Activated B cell treated with CpG ODN at 0.5 μM for 24 hours (primary cell): ENCODE data around the gene RALB. TPM values are rescaled to one million over a fixed set of nuclear protein-coding genes. Genes with fewer than 3 reads are reported as not detected.

Experiments used
- ATAC-seq: fragments of 200-7000 bp; cut with Tn5 transposase; one replicate; pipeline ENCODE4 v1.10.0; 2021; ENCODE audit warnings: low read depth, mild to moderate bottlenecking, moderate library complexity
- CTCF ChIA-PET: fragments of 350-600 bp; sonication (Branson Sonifier 250); formaldehyde crosslinking; loops from one replicate; lab custom pipeline; 2021; ENCODE audit warnings: antibody characterized with exemption; lab: Charles Lee
- POLR2A ChIA-PET: fragments of 350-600 bp; sonication (Branson Sonifier 250); formaldehyde crosslinking; loops from one replicate; lab custom pipeline; 2021; ENCODE audit warnings: antibody characterized with exemption; lab: Charles Lee
- DNase-seq: peaks from one replicate; pipeline ENCODE4 v3.0.0; 2022
- H3K27ac Mint-ChIP-seq: one replicate; pipeline ENCODE4 v1.8.0; 2020; ENCODE audit warnings: mixed read lengths
- H3K27me3 Mint-ChIP-seq: one replicate; pipeline ENCODE4 v1.8.0; 2021; ENCODE audit warnings: mixed read lengths
- H3K36me3 Mint-ChIP-seq: one replicate; pipeline ENCODE4 v1.8.0; 2021; ENCODE audit warnings: low read depth, mixed read lengths
- H3K4me1 Mint-ChIP-seq: one replicate; pipeline ENCODE4 v1.8.0; 2021; ENCODE audit warnings: mixed read lengths
- H3K4me3 Mint-ChIP-seq: one replicate; pipeline ENCODE4 v1.8.0; 2020; ENCODE audit warnings: mild to moderate bottlenecking, mixed read lengths
- H3K9me3 Mint-ChIP-seq: one replicate; pipeline ENCODE4 v1.8.0; 2020; ENCODE audit warnings: mixed read lengths
- CTCF ChIP-seq: fragments of 200-600 bp; IDR thresholded peaks from one replicate; pipeline ENCODE4 v1.8.0; 2022; ENCODE audit warnings: antibody characterized with exemption, mild to moderate bottlenecking
- intact Hi-C: fragments of 100-400 bp; cut with micrococcal nuclease; formaldehyde crosslinking; loops from one replicate; pipeline ENCODE4 v1.15.1; 2024
- total RNA-seq: library from RNA; stranded (reverse); gene quantifications from 2 replicates; pipeline ENCODE4 v1.2.3, GENCODE V29; 2022

The RALB gene
- total RNA-seq, 1 donor from 2014 or later, result 33.4 TPM

- CTCF ChIA-PET, result interaction anchor here (2.0 kb wide), 1 partner anchor 10 kb away, joined by 6 read pairs; no protein-coding TSS in a partner anchor
- Mint-ChIP-seq H3K4me3 (no peak overlapping the region), H3K27ac (no peak overlapping the region), H3K9me3 (no peaks in the 10 kb centered on the region), H3K36me3 (no peaks in the 10 kb centered on the region), H3K4me1 (peaks cover 2% of the 10 kb centered on the region), H3K27me3 (peaks cover 22% of the 10 kb centered on the region)
- no peak for DNase-seq
- intact Hi-C loops, result no loop called here
- POLR2A ChIA-PET, result no interaction called here
- no peak for ATAC-seq
- TF ChIP-seq CTCF, result no peak
These were observed 70.6 kb downstream of the RALB start for GRCh38 chr2:120323214-120323613.

- DNase-seq (no peak), ATAC-seq (no peak)
- H3K27ac Mint-ChIP-seq, result no peak overlapping the region
- peaks cover 2% of the 10 kb centered on the region for H3K4me1 Mint-ChIP-seq
- POLR2A ChIA-PET, result no interaction called here
- H3K36me3 Mint-ChIP-seq, result no peaks in the 10 kb centered on the region
- H3K4me3 Mint-ChIP-seq, result no peak overlapping the region
- intact Hi-C loops, result no loop called here
- H3K9me3 Mint-ChIP-seq, result no peaks in the 10 kb centered on the region
- peaks cover 22% of the 10 kb centered on the region for H3K27me3 Mint-ChIP-seq
- TF ChIP-seq CTCF, result no peak
- CTCF ChIA-PET, result interaction anchor here (2.0 kb wide), 1 partner anchor 11 kb away, joined by 6 read pairs; no protein-coding TSS in a partner anchor
These were observed 71.3 kb downstream of the RALB start for GRCh38 chr2:120323807-120324399.

GRCh38 chr2:120324933-120325332 lies 72.3 kb downstream of the RALB start:
- Mint-ChIP-seq H3K27ac (no peak overlapping the region), H3K4me3 (no peak overlapping the region), H3K4me1 (peaks cover 2% of the 10 kb centered on the region), H3K36me3 (no peaks in the 10 kb centered on the region), H3K27me3 (peaks cover 22% of the 10 kb centered on the region), H3K9me3 (no peaks in the 10 kb centered on the region)
- TF ChIP-seq CTCF, result no peak
- no peak for DNase-seq
- CTCF ChIA-PET, result interaction anchor here (2.0 kb wide), 1 partner anchor 12 kb away, joined by 6 read pairs; no protein-coding TSS in a partner anchor
- POLR2A ChIA-PET, result no interaction called here
- intact Hi-C loops, result no loop called here
- no peak for ATAC-seq

- ChIA-PET POLR2A (no interaction called here), CTCF (interaction anchor here (2.0 kb wide), 1 partner anchor 13 kb away, joined by 7 read pairs; no protein-coding TSS in a partner anchor)
- H3K4me3 Mint-ChIP-seq, result no peak overlapping the region
- no peak for TF ChIP-seq CTCF
- no peak for ATAC-seq
- no peak for DNase-seq
- intact Hi-C loops, result no loop called here
- peaks cover 2% of the 10 kb centered on the region for H3K4me1 Mint-ChIP-seq
- H3K27me3 Mint-ChIP-seq, result peaks cover 29% of the 10 kb centered on the region
- no peak overlapping the region for H3K27ac Mint-ChIP-seq
- no peaks in the 10 kb centered on the region for H3K36me3 Mint-ChIP-seq
- H3K9me3 Mint-ChIP-seq, result no peaks in the 10 kb centered on the region
These were observed 73.4 kb downstream of the RALB start for GRCh38 chr2:120326066-120326465.

- H3K4me1 Mint-ChIP-seq, result peaks cover 2% of the 10 kb centered on the region
- ChIA-PET CTCF (no interaction called here), POLR2A (no interaction called here)
- no peak overlapping the region for H3K27ac Mint-ChIP-seq
- no peak for DNase-seq
- TF ChIP-seq CTCF, result no peak
- H3K9me3 Mint-ChIP-seq, result peaks cover 4% of the 10 kb centered on the region
- H3K4me3 Mint-ChIP-seq, result no peak overlapping the region
- no peaks in the 10 kb centered on the region for H3K36me3 Mint-ChIP-seq
- intact Hi-C loops, result no loop called here
- H3K27me3 Mint-ChIP-seq, result peaks cover 45% of the 10 kb centered on the region
- no peak for ATAC-seq
These were observed 78.5 kb downstream of the RALB start for GRCh38 chr2:120330946-120331822.
